ENCODE measurements around the gene MACROD2. TPM values are rescaled to one million over a fixed set of nuclear protein-coding genes. Genes with fewer than 3 reads are reported as not detected.

Gene MACROD2
- total and polyA plus RNA-seq, 4 donors = 0.66 to 10.5 (median 3.3) TPM

DNA sequence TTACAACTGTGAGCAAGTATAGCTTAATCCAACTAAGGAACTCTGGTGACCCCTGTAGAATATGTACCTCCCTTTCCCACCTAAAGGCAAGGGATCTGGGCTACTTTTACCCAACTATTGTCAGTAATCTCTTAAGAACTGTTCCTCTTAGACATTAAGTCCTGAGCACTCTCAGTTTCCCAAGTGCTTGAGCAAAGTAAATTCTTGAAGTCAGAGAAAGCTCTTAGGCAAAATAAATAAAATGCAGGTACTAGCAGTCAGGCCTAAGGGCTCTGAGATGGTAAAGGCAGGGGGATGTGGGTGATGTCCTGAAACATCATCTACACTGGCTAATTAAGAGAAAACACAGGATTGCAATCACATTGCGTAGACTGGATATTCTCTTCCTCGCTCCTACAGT lies 788.5 kb downstream of the MACROD2 start:
- no peaks in the 10 kb centered on the region for H3K36me3 ChIP-seq (ENCODE audit: control insufficient read depth in 4 of 4, insufficient read depth in 3 of 4, low read depth in 1 of 4, low read length in 3 of 4)

More for the DNA sequence above, 788.5 kb downstream of the MACROD2 start:
- DNase-seq (ENCODE audit: low spot score) = no peak
- Histone ChIP-seq H3K4me1 (ENCODE audit: control insufficient read depth in 4 of 4, insufficient read depth in 4 of 4, low read length in 3 of 4) (no peaks in the 10 kb centered on the region), H3K9ac (ENCODE audit: low read depth in 1 of 2, low read length in 2 of 2) (no peak overlapping the region), H3K27ac (ENCODE audit: low read depth in 1 of 2, low read length in 2 of 2) (no peak overlapping the region), H3K27me3 (ENCODE audit: control insufficient read depth in 4 of 4, insufficient read depth in 4 of 4, low read length in 3 of 4) (no peaks in the 10 kb centered on the region), H3K4me3 (ENCODE audit: low read depth in 1 of 3, low read length in 3 of 3) (no peak overlapping the region), H3K9me3 (ENCODE audit: control insufficient read depth in 4 of 4, low read length in 3 of 4) (no peaks in the 10 kb centered on the region)
- TF ChIP-seq JUND (IDR thresholded peaks at IDR 0.05) (no peak), REST (IDR thresholded peaks at IDR 0.05) (no peak), EGR1 (IDR thresholded peaks at IDR 0.05; ENCODE audit: low read depth in 2 of 2) (no peak), SP1 (IDR thresholded peaks at IDR 0.05) (no peak), CTCF (IDR thresholded peaks at IDR 0.05; ENCODE audit: low read depth, low read length, missing input control) (no peak), NR2F2 (IDR thresholded peaks at IDR 0.05) (no peak), HNF4G (IDR thresholded peaks at IDR 0.05) (no peak), TAF1 (conservative IDR thresholded peaks at IDR 0.05) (no peak), FOXA2 (IDR thresholded peaks at IDR 0.05) (no peak), GABPA (IDR thresholded peaks at IDR 0.05 in 1 of 2, conservative IDR thresholded peaks at IDR 0.05 in 1 of 2) (no peak), FOXA1 (IDR thresholded peaks at IDR 0.05) (no peak), RAD21 (IDR thresholded peaks at IDR 0.05) (no peak)
- TF ChIP-seq, protein P1, sequence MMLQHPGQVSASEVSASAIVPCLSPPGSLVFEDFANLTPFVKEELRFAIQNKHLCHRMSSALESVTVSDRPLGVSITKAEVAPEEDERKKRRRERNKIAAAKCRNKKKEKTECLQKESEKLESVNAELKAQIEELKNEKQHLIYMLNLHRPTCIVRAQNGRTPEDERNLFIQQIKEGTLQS (IDR thresholded peaks at IDR 0.05) = no peak
- TF ChIP-seq, protein P2, sequence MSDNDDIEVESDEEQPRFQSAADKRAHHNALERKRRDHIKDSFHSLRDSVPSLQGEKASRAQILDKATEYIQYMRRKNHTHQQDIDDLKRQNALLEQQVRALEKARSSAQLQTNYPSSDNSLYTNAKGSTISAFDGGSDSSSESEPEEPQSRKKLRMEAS (IDR thresholded peaks at IDR 0.05) = no peak
- WGBS = 98% methylated on average over 2 of the region's 2 CpGs

Measured in liver (tissue), 9 donors.